GM12891 (cell line): ENCODE data around the gene SIK3.

Experiments
- POLR2A ChIP-seq: IDR thresholded peaks from 2 replicates; pipeline ENCODE4 v1.6.1; 2011; ENCODE audit warnings: low read depth, low read length, control low read depth
- POLR2AphosphoS5 ChIP-seq: IDR thresholded peaks from 2 replicates; pipeline ENCODE4 v1.6.1; 2011; ENCODE audit warnings: low read depth, low read length, control low read depth
- TAF1 ChIP-seq: IDR thresholded peaks from 2 replicates; pipeline ENCODE4 v1.6.1; 2011; ENCODE audit warnings: low read depth, low read length, control low read depth

DNA sequence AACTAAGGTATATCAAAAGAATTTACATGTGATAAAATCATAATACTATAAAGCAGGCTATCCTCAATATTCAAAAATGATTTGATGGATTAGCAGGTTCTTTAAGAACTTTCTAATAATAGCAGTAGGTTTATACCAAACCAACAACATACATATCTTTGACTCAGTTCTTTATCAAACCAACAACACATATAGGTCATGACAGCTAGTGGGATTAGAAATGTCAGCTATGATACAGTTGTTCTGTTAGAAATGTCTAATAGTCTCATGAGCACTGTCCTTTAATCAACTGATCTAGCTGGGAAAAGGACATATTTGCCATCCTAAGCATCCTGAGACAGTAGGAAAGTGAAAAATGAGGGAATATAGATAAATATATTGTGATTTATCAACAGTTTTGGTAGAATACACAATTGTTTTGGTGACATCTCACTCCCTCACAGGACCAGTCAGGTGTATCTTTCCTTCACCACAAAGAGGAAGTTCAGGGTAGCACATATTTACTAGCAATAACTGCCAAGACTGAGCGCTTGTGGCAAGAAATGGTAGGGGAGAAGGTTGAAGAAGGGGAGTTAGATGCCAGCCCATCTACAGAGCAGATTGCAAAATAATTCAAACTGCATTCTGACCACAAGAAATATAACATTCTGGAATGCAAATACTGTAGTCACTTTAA lies 170.0 kb downstream of the SIK3 start:
- TF ChIP-seq POLR2AphosphoS5 (no peak), TAF1 (no peak), POLR2A (no peak)
